Measurements from ENCODE around the gene BTF3.

Gene BTF3

GRCh38 chr5:73498057-73498992 is at the start of gene BTF3:
BTF3 (plus strand) TSS chr5:73498442; CDS start chr5:73498668, 226 bp downstream.
- DNase-seq (ENCODE audit: low read depth) = peak; percentile 97
- no peak for TF ChIP-seq CTCF (IDR thresholded peaks at IDR 0.05; ENCODE audit: low read length, missing control alignments)
- peak within 1 kb of the TSS; percentile 93 for H3K4me3 ChIP-seq (replicated peaks; ENCODE audit: low read depth, low read length)

GRCh38 chr5:73448463-73449136 is 49.6 kb upstream of the BTF3 start, which contains the start of gene FOXD1:
FOXD1 (minus strand) TSS chr5:73448777; CDS start chr5:73448362, 415 bp downstream.
- DNase-seq (ENCODE audit: low read depth) = peak; percentile 90

GRCh38 chr5:73450137-73450536 is 48.1 kb upstream of the BTF3 start:
- TF ChIP-seq CTCF (IDR thresholded peaks at IDR 0.05; ENCODE audit: low read length, missing control alignments) = no peak
- H3K4me3 ChIP-seq (replicated peaks; ENCODE audit: low read depth, low read length) = no peak overlapping the region
- DNase-seq (ENCODE audit: low read depth) = no peak

More at GRCh38 chr5:73448463-73449136, 49.6 kb upstream of the BTF3 start, which contains the start of gene FOXD1:
- peak within 1 kb of the TSS; percentile 62 for H3K4me3 ChIP-seq (replicated peaks; ENCODE audit: low read depth, low read length)
- no peak for TF ChIP-seq CTCF (IDR thresholded peaks at IDR 0.05; ENCODE audit: low read length, missing control alignments)

GRCh38 chr5:73450672-73451223 is 47.5 kb upstream of the BTF3 start:
- H3K4me3 ChIP-seq (replicated peaks; ENCODE audit: low read depth, low read length) = no peak overlapping the region
- no peak for DNase-seq (ENCODE audit: low read depth)
- TF ChIP-seq CTCF (IDR thresholded peaks at IDR 0.05; ENCODE audit: low read length, missing control alignments) = no peak

- peak; percentile 59 for DNase-seq (ENCODE audit: low read depth)
- peak; percentile 31 for TF ChIP-seq CTCF (IDR thresholded peaks at IDR 0.05; ENCODE audit: low read length, missing control alignments)
- no peak overlapping the region for H3K4me3 ChIP-seq (replicated peaks; ENCODE audit: low read depth, low read length)
Observed at GRCh38 chr5:73451224-73452130, 46.8 kb upstream of the BTF3 start.

- DNase-seq (ENCODE audit: low read depth) = no peak
- no peak for TF ChIP-seq CTCF (IDR thresholded peaks at IDR 0.05; ENCODE audit: low read length, missing control alignments)
- no peak overlapping the region for H3K4me3 ChIP-seq (replicated peaks; ENCODE audit: low read depth, low read length)
Observed at GRCh38 chr5:73452215-73452614, 46.0 kb upstream of the BTF3 start.

All from fibroblast of pulmonary artery (primary cell).